ENCODE measurements around the gene YIF1B.

GRCh38 chr19:38351865-38352395 lies 36.2 kb upstream of the YIF1B start:
- no peak for TF ChIP-seq EP300 (IDR thresholded peaks at IDR 0.05; ENCODE audit: low read depth)
- TF ChIP-seq, protein P1, sequence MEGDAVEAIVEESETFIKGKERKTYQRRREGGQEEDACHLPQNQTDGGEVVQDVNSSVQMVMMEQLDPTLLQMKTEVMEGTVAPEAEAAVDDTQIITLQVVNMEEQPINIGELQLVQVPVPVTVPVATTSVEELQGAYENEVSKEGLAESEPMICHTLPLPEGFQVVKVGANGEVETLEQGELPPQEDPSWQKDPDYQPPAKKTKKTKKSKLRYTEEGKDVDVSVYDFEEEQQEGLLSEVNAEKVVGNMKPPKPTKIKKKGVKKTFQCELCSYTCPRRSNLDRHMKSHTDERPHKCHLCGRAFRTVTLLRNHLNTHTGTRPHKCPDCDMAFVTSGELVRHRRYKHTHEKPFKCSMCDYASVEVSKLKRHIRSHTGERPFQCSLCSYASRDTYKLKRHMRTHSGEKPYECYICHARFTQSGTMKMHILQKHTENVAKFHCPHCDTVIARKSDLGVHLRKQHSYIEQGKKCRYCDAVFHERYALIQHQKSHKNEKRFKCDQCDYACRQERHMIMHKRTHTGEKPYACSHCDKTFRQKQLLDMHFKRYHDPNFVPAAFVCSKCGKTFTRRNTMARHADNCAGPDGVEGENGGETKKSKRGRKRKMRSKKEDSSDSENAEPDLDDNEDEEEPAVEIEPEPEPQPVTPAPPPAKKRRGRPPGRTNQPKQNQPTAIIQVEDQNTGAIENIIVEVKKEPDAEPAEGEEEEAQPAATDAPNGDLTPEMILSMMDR (IDR thresholded peaks at IDR 0.05): no peak
